HEK293T (cell line): ENCODE data around the gene KEAP1.

ENCODE experiments used
- ARNT ChIP-seq: fragments of 450-650 bp; IDR thresholded peaks from 2 replicates; pipeline ENCODE4 v1.6.1; 2017; ENCODE audit warnings: mild to moderate bottlenecking
- BHLHE40 ChIP-seq: fragments of 450-650 bp; IDR thresholded peaks from 2 replicates; pipeline ENCODE4 v1.6.1; 2016; ENCODE audit warnings: mild to moderate bottlenecking, moderate library complexity, borderline replicate concordance
- ELF4 ChIP-seq: fragments of 450-650 bp; IDR thresholded peaks from 2 replicates; pipeline ENCODE4 v1.6.1; 2017; ENCODE audit warnings: antibody characterized with exemption
- FOXA1 ChIP-seq: fragments of 450-650 bp; IDR thresholded peaks from 2 replicates; pipeline ENCODE4 v1.6.1; 2016; ENCODE audit warnings: mild to moderate bottlenecking
- FOXK2 ChIP-seq: fragments of 450-650 bp; IDR thresholded peaks from 2 replicates; pipeline ENCODE4 v1.6.1; 2016; ENCODE audit warnings: mild to moderate bottlenecking
- FOXM1 ChIP-seq: fragments of 450-650 bp; IDR thresholded peaks from 2 replicates; pipeline ENCODE4 v1.6.1; 2017; ENCODE audit warnings: mild to moderate bottlenecking, borderline replicate concordance
- HDGF ChIP-seq: fragments of 450-650 bp; IDR thresholded peaks from 2 replicates; pipeline ENCODE4 v1.6.1; 2017; ENCODE audit warnings: antibody characterized with exemption, borderline replicate concordance
- L3MBTL2 ChIP-seq: fragments of 450-650 bp; conservative IDR thresholded peaks from 2 replicates; pipeline ENCODE4 v1.6.1; 2016; ENCODE audit warnings: mild to moderate bottlenecking
- LEF1 ChIP-seq: fragments of 450-650 bp; IDR thresholded peaks from 2 replicates; pipeline ENCODE4 v1.6.1; 2017; ENCODE audit warnings: mild to moderate bottlenecking, borderline replicate concordance
- NFRKB ChIP-seq: fragments of 450-650 bp; IDR thresholded peaks from 2 replicates; pipeline ENCODE4 v1.6.1; 2016; ENCODE audit warnings: mild to moderate bottlenecking, moderate library complexity
- PKNOX1 ChIP-seq: fragments of 450-650 bp; IDR thresholded peaks from 2 replicates; pipeline ENCODE4 v1.6.1; 2016
- SP1 ChIP-seq: fragments of 450-650 bp; IDR thresholded peaks from 2 replicates; pipeline ENCODE4 v1.6.1; 2017
- SUZ12 ChIP-seq: fragments of 450-650 bp; IDR thresholded peaks from 2 replicates; pipeline ENCODE4 v1.6.1; 2016; ENCODE audit warnings: mild to moderate bottlenecking
- TARDBP ChIP-seq: fragments of 450-650 bp; IDR thresholded peaks from 2 replicates; pipeline ENCODE4 v1.6.1; 2016

GRCh38 chr19:10508036-10508435, 4.9 kb upstream of the KEAP1 start:
- TF ChIP-seq SUZ12 (no peak), LEF1 (no peak), SP1 (no peak), FOXM1 (no peak), ELF4 (no peak), TARDBP (no peak), FOXK2 (no peak), FOXA1 (no peak), PKNOX1 (no peak), NFRKB (no peak), L3MBTL2 (no peak), BHLHE40 (no peak), HDGF (no peak), ARNT (no peak)
